K562 (cell line): ENCODE data around the gene STMN3. TPM values are rescaled to one million over a fixed set of nuclear protein-coding genes. Genes with fewer than 3 reads are reported as not detected.

Experiments
- ETV1 ChIP-seq: fragments of 450-650 bp; conservative IDR thresholded peaks from 2 replicates; pipeline ENCODE4 v1.6.1; 2016; ENCODE audit warnings: missing genetic modification characterization, control low read depth, low read depth, missing compliant biosample characterization
- HDAC8 ChIP-seq: fragments of 450-650 bp; IDR thresholded peaks from 2 replicates; pipeline ENCODE4 v1.6.1; 2016; ENCODE audit warnings: mild to moderate bottlenecking, missing genetic modification characterization, moderate library complexity, missing compliant biosample characterization
- NFXL1 ChIP-seq: fragments of 450-650 bp; formaldehyde crosslinking; IDR thresholded peaks from 2 replicates; pipeline ENCODE4 v1.4.0; 2021; ENCODE audit warnings: mild to moderate bottlenecking
- STAT6 ChIP-seq: sonication (generic); formaldehyde crosslinking; IDR thresholded peaks from 2 replicates; pipeline ENCODE4 v1.8.1; 2023; ENCODE audit warnings: mild to moderate bottlenecking, missing genetic modification reagents
- TCFL5 ChIP-seq: fragments of 250-450 bp; sonication (Bioruptor Pico); conservative IDR thresholded peaks from 2 replicates; pipeline ENCODE4 v1.6.1; 2021; ENCODE audit warnings: mild to moderate bottlenecking, moderate library complexity, matching md5 sums
- ZBTB40 ChIP-seq, 2 experiments: fragments of 450-650 bp in 1 of 2; sonication (generic) in 1 of 2; formaldehyde crosslinking in 1 of 2; IDR thresholded peaks; 2 replicates each; pipeline versions ENCODE4 v1.7.1 to v1.9.0; 2016 to 2022; ENCODE audit warnings: inconsistent platforms in 1 of 2, mild to moderate bottlenecking in 1 of 2, missing genetic modification reagents in 1 of 2
- ZNF121 ChIP-seq: sonication (generic); formaldehyde crosslinking; conservative IDR thresholded peaks from 2 replicates; pipeline ENCODE4 v1.8.0; 2022; ENCODE audit warnings: missing genetic modification reagents
- ZNF589 ChIP-seq: fragments of 200-800 bp; sonication (Bioruptor generic); IDR thresholded peaks from 2 replicates; pipeline ENCODE4 v1.6.1; 2016; ENCODE audit warnings: low read depth, missing genetic modification characterization, missing compliant biosample characterization
- ZNF76 ChIP-seq: fragments of 250-450 bp; sonication (Bioruptor Pico); IDR thresholded peaks from 2 replicates; pipeline ENCODE4 v1.4.0; 2020; ENCODE audit warnings: mild to moderate bottlenecking, moderate library complexity, borderline replicate concordance
- polyA plus RNA-seq, 8 experiments: library from polyadenylated mRNA; depleted of rRNA in 4 of 8; stranded (reverse) in 5 of 8; unstranded in 3 of 8; fragments of >200 nt; fragmentation: Nextera tagmentation in 2 of 8; fragmentation: Illumina TruSeq in 1 of 8; extraction: Ambion mirVana in 2 of 8; extraction: Trizol in 1 of 8; gene quantifications; 2 replicates each; pipeline versions ENCODE4 v1.2.1 to v1.2.3, GENCODE V29; 2011 to 2014; ENCODE audit warnings: inconsistent platforms in 1 of 8, missing spikeins in 1 of 8
- total RNA-seq, 7 experiments: library from RNA; depleted of rRNA in 6 of 7; stranded (reverse); fragments of >200 nt in 6 of 7; fragmentation: Illumina TruSeq in 2 of 7; extraction: Trizol in 2 of 7; gene quantifications; 2 replicates each; pipeline versions ENCODE4 v1.2.1 to v1.2.3, GENCODE V29; 2011 to 2021; ENCODE audit warnings: low replicate concordance in 1 of 7

Gene STMN3
- total and polyA plus RNA-seq, 9 of the 15 experiments (the other 6 are each of a cell fraction or from before 2014, with no cell fraction given), result 0.70 to 65.6 (median 29.4) TPM

- no peak for TF ChIP-seq ZNF76 (CRISPR knock-in tag)
- peak; percentile 63; the same call in 1 of the 2 replicates for TF ChIP-seq STAT6
- TF ChIP-seq ZBTB40 (IDR thresholded peaks at IDR 0.05), result peak; percentile 87
- TF ChIP-seq ZBTB40 (CRISPR knock-in tag; IDR thresholded peaks at IDR 0.05), result peak; percentile 51; the same call in 1 of the 2 replicates
- TF ChIP-seq TCFL5 (CRISPR knock-in tag), result no peak
- TF ChIP-seq ZNF121, result no peak
- peak; percentile 97 for TF ChIP-seq ETV1 (tag)
- TF ChIP-seq ZNF589 (CRISPR knock-in tag), result peak; percentile 37; the same call in 1 of the 2 replicates
- TF ChIP-seq HDAC8 (tag), result no peak
- TF ChIP-seq NFXL1 (CRISPR knock-in tag), result no peak
Observed at GRCh38 chr20:63653041-63653973, at the start of gene STMN3 (continued).
